ENCODE data around the gene CEP135.

- TF ChIP-seq CTCF (conservative IDR thresholded peaks at IDR 0.05; ENCODE audit: low read length) (no peak), EZH2phosphoT487 (IDR thresholded peaks at IDR 0.05; ENCODE audit: borderline replicate concordance, low read depth, low read length) (no peak)
These were observed 42.4 kb upstream of the CEP135 start for GRCh38 chr4:55906323-55906722.

All from OCI-LY7 (cell line).